HG02588 (cell line): Measurements from ENCODE around the gene RYK.
"Not testable (repeated sequence)": the region's sequence is repeated elsewhere in the genome, so short reads cannot be mapped to it uniquely, and the experiment has no call there.

Source experiments
- ATAC-seq: cut with Tn5 transposase; IDR thresholded peaks from one replicate; pipeline ENCODE4 v1.9.1; 2021; ENCODE audit warnings: mild to moderate bottlenecking, moderate library complexity; ENCODE audit not compliant: unreplicated experiment

The RYK gene

DNA sequence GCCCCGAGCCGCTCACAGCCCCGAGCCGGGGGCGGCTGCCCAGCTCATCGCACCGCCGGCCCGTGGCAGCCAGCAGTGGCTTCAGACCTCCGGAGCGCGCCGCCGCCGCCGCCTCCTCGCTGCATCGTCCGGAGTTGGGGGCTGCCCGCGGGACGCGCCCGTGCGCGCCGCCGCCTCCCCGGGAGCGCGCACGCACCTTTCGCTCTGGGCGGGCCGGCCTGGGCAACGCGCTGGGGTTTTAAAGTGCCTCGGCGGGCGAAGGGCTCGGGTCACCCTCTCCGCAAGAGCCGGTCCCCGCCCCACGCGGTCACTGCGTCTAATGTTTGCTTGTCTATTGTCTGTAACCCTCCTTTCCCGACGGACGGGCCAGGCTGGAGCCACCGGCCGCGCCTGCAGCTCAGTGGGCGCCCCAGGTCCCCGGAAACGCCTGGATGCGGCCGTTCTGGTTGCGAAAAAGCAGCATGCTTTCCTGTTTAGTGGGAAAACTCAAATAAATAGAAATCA, at the start of gene RYK:
RYK (minus strand) TSS at position 143 of the 504 bp plus-strand sequence. CDS start 205 bp downstream, outside the sequence.
- ATAC-seq = peak; percentile 79

DNA sequence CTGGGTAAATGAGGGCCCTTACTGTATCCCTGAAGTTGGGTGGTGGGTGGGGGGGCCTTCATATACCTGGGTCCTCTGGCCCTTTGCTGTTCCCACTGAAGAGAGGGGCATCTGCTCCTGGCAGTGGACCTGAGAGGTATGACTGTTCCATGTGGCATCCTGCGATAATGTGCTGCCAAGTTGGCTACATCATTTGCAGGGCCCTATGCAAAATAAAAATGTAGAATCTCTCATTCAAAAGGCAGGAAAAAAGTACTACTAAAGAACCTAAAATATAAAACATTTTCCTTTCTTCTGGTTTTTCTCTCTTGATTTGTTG, 49.2 kb upstream of the RYK start:
- no peak for ATAC-seq

DNA sequence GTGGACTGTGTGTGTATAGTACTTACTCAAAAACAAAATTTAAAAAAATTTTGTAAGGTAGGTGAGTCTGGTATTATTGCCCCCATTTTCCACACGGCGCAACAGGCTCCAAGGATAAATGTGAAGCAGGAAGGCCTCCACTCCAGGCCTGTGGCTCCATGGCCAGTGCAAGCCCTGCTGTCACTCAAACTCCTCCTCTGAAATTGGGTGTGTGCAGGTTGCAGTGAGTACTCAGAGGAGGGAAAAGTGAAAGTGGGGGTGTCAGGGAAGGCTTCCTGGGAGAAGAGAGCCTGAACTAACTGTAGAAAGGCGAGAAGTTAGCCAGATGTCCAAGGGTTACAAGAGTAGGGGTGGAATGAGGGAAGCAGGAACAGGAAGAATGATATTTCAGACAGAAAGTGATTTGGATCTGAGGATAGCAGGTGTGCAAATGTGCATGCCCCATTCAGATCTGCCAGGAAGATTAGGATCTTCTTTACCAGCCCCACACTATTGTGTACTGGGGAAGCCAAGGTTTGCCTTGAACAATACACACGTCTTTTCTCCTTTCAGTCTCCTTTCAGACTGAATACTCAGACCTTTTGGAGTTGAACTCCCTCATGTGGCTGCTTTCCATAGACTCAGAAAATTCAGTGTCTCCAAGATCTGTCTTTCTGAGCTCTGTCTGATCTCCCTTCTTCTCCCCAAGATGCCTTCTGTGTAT, 48.7 kb upstream of the RYK start:
- ATAC-seq = no peak

DNA sequence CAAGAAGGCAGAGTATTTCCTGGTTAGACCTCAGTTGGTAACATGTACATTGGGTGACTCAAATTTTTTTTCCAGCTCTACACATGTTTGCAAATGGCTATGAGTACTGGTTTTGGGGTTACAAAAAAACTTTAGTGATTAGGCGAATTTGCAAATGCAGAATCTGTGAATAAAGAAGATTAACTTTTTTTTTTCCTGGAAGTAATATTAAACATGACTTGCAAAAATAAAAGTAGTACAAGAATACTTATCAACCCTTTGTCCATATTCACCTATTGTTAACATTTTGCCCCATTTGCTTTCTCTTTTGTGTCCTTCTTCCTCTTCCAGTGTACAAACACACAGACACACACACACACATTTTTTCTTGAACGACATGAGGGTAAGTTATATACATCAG, 47.6 kb upstream of the RYK start:
- no peak for ATAC-seq

DNA sequence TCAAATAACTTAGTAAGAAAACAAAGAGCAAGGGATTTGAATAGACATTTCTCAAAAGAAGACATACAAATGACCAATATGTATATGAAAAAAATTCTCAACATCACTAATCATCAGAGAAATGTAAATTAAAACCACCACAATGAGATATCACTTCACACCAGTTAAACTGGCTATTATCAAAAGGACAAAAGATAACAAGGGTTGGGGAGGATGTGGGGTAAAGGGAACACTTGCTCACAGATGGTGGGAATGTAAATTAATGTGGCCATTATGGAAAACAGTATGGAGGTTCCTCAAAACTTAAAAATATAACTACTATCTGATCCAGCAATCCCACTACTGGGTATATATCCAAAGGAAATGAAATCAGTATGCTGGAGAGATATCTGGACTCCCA, 46.0 kb upstream of the RYK start:
- ATAC-seq = no peak

DNA sequence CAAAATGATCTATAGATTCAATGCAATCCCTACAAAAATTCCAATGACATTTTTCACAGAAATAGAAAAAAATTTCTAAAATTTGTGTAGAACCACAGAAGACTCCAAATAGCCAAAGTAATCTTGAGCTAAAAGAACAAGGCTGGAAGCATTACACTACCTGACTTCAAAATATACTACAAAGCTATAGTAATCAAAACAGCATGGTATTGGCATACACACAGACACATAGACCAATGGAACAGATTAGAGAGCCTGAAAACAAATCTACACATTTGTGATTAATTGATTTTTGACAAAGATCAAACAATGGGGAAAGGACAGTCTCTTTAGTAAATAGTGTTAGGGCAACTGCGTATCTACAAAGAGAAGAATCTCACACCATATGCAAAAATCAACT, 45.3 kb upstream of the RYK start:
- no peak for ATAC-seq

DNA sequence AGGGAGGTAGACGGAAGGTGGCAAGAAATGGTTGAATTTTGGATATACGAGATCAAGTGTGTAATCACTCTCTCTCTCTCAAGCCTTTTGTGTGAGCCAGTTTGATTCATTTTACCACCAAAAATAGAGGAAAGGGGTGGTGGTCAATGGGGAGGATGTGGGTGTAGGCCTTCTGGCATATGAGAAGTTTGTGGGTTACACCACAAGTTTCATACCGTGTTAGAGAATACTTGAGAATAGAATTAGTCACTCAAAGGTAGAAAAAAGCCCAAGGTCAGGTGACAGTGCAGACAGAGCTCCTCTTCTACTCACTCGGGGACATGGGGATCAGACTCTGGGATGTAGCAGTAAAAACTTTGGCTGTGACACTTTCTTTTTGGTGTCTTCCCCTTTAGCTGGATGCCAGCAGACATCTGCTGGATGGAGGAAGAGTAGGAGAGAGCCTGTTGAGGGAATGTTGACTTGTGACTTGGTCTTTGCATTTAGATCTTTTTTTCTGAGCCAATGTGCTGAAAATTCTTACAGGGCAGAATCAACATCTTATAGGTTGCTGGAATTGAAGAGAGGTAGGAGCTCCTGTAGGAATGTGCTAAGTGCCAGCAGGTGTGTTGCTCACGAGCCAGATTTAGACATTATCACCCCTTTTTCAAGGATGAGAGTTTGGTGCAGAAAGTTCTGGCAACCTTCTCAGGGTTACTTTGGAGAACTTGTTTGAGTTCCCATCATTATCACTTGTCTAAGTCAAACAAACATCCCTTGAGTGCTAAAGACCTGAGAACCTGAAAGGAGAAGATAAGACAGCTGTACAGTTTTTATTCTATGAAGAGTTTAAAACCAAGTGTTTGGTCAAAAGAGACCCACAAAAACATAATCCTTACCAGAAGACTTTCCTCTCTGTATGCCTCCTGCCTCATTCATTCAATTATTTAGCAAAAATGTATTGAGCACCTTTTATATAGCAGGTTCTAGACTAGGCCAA, 43.9 kb upstream of the RYK start:
- ATAC-seq = peak; percentile 100

DNA sequence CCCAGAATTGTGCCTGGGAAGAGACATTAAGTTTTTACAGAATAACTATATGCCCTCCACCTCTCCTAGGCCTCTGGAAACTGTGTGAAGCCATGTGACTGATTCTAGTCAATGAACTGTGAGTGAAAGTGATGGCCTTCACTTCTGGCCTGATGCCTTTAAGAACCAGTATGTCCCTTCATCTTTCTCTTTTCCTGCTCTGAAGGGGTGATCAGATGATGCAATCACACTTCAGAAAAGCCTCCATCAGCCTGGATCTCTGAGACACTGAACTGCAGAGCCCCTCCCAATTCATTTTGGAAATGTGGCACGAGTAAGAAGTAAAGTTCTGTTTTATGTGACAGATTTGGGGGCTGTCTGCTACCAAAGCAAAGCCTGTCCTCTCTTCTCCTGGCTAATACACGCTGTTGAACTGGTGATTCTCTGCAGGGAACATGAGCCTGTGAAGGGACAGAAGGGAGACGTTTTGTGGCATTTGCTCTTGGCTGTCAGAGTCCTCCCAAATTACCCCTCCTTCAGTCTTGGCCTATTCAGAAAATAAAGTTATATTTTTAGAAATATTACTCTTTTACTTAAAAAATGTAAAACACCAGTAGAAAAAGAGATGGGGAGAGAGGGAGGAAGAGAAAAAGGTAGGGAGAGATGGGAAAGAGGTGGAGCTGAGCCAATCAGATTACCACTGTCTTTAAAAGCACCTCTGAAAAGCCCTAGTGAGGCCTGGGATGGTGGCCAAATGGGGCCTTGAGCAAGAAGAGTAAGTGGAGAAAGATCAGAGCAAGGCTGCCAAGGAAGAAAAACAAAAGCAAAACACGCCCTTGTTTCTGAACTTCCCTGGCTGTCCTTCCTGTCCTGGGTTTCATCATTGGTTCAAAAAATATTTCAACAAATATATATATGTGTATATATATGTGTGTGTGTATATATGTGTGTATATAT, 40.9 kb upstream of the RYK start:
- ATAC-seq = no peak

DNA sequence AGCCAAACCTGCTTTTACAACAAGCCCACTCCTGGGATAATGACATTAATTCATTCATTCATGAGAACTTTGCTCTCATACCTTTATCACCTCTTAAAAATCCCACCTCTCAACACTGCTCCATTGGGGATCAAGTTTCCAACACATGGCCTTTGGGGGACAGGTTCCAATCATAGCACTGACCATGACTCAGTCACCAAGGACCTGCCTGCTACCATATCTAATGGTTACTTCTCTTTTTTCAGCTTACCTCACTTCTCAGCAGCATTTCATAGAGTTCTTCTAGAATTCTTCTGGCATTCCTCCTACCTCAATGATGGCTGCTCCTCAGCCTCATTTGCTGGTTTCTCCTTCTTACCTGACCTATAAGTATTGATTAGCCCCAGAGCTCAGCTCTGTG, 36.9 kb upstream of the RYK start:
- ATAC-seq = no peak

DNA sequence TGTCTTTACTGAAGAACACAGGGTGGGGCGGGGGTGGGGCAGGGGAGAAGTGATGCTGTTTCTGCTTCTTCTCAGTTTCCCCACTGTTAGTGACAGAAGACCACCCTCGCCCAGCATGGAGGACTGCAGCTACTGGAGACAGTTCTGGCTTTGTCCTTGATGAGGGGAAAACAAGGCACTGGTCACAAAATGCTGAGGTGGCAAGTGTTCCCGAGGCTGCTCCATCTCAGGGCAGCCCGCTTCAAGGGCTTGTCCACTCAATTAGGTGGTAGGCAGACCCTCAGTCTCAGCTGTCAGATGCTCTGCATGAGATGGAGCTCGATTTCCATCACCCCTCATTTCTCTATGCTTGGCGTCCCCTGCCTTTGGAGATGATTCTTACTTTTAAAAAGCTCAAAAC, 33.8 kb upstream of the RYK start:
- ATAC-seq = no peak

DNA sequence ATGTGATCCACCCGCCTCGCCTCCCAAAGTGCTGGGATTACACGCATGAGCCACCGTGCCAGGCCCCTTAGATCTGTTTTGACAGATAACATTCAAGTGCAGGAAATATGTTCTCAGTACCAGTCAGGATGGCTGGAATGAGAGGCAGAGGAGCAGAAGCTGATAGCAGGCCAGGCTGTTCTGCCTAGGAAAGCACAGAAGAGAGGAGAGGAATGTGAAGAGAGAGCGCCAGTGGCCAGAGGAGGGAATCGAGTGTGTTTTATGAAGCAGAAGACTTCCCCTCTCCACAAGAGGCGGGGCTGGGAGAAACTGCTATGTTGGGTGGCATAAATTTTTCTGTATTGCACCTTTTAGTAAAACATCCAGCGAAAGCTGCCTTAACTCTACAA, 32.0 kb upstream of the RYK start:
- ATAC-seq = no peak

DNA sequence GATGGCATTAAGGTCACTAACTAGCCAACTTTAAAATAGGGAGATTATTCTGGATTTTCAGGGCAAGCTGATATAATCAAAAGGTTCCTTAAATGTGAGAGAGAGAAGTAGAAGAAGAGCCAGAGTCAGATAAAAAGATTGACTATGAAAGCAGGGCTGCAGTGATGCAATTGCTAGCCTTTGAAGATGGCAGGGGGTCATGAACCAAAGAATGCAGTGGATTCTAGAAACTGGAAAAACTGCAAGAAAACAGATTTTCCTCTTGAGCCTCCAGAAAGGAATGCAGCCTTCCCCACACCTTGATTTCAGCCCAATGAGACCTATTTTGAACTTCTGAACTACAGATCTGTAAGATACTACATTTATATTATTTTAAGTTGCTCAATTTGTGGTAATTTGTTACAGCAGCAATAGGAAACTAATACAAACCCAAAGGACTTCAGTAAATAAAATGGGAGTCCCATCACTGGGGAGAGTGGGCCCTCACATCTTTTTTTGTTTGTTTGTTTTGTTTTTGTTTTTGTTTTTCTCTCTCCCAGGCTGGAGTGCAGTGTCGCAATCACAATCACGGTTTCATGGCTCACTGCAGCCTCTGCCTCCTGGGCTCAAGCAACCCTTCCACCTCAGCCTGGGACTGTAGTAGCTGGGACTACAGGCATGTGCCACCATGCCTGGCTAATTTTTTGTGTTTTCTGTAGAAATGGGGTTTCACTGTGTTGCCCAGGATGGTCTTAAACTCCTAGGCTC, 31.4 kb upstream of the RYK start:
- ATAC-seq = no peak

DNA sequence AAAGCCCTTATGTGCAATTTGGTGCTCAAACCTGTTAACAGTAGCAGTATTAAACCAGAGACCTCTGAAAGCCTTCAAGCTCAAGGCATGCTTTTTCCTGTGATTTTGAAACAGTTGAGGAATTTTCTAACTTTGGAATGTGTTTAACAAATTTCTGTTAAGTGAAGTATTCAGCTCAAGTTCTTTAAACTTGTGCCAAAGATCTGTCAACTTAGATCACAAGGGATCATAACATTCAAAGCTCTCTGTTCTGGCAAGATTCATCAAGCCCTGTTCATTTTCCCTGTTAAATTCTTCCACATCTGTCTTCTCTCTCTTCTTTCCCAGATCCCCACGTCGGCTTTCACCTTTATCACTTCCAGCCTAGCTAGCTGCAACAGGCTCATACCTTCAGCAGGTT, 28.8 kb upstream of the RYK start:
- no peak for ATAC-seq

DNA sequence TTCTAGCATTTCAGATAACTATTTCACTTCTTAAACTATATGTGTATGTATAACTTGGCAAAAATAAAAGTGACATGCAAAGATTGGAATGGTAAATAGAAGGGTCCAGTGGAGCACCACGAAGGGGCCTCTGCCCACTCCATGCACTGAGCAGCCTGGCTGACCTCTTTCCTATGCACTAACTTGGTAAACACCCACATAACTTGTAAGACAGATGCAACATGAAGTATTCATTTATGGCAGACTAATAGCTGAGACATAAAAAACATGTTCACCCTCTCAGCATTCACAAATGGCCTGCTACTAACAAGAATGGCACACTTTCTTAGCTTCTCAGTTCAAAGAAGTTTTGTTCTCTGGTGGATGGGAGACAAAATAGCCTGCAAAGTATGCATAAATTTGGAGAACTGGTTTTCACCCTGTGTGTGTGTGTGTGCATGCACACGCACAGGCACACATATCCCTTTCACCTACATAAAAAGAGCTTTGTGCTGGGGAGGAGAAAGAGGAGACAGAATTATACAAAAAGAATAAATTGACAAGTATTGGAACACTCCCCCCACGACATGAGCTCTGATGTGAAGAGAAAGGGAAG, 26.5 kb upstream of the RYK start:
- no peak for ATAC-seq

DNA sequence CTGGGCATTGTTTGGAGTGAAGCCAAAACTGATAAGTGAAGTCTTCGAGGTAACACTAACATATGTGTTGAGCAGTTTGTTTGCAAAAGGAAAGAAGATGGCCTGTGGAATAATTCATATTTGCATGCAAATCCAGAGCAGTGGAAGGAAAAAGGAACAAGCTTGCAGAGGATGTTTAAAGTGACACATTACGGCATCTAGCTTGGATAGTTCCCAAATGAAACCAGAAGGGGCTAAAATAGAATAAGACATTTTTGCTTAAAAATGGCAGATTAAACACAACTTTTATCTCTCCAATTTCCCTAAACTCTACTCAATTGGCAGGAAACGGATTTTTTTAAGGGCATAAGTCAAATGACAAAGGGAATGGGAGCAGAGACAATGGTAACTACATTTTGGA, 25.4 kb upstream of the RYK start:
- no peak for ATAC-seq

DNA sequence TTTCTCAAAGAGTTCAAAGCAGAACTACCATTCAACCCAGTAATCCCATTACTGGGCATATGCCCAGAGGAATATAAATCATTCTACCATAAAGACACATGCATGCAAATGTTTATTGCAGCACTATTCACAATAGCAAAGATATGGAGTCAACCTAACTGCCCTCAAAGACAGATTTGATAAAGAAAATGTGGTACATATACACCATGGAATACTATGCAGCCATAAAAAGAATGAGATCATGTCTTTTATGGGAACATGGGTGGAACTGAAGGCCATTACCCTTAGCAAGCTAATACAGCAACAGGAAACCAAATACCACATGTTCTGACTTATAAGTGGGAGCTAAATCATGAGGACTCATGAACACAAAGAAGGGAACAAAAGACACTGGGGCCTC, 24.5 kb upstream of the RYK start:
- not testable (repeated sequence) for ATAC-seq

DNA sequence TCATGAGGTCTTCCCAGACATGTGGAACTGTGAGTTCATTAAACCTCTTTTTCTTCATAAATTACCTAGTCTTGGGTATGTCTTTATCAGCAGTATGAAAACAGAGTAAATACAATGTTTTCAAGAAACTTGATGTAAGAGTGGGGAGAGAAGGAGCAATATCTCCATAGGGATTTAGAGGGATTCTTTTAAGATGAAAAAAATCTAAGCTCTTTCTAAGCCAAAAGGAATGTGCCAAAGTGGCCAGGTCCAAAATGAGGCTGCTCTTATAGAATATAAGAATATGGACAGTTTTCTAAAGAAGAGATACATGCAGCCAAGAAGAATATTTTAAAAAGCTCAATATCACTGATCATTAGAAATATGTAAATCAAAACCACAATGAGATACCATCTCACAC, 23.9 kb upstream of the RYK start:
- no peak for ATAC-seq

DNA sequence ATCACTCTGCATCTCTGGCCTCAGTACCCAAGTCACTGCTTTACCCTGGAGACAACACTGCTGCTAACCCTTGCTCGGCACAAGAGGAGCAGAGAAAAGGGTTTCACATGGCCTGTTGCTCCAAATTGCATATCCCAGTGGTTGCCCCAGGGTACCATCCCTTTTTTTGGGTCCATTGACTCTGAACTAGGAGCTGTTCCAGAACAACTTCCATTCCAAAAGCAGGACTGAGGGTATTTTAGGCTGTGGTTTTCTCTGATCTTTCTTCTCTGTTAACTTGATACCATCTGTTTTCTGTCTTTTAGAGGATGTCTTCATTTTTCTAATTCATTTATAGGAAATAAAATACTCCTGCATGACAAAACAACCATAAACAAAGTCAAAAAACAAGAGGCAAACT, 17.3 kb upstream of the RYK start:
- no peak for ATAC-seq

DNA sequence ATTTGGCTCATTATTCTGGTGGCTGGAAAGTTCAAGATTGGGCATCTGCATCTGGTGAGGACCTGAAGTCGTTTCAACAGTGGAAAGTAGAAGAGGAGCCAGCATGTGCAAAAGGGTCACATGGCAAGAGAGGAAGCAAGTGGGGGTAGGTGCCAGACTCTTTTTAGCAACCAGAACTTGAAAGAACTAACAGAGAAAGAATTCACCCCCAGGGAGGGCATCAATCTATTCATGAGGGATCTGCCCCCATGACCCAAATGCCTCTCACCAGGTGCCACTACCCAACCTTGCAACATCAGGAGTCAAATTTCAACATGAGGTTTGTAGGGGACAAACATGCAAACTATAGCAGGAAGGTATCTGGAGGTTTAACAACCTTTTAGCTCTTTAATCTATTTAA, 10.3 kb upstream of the RYK start:
- no peak for ATAC-seq

DNA sequence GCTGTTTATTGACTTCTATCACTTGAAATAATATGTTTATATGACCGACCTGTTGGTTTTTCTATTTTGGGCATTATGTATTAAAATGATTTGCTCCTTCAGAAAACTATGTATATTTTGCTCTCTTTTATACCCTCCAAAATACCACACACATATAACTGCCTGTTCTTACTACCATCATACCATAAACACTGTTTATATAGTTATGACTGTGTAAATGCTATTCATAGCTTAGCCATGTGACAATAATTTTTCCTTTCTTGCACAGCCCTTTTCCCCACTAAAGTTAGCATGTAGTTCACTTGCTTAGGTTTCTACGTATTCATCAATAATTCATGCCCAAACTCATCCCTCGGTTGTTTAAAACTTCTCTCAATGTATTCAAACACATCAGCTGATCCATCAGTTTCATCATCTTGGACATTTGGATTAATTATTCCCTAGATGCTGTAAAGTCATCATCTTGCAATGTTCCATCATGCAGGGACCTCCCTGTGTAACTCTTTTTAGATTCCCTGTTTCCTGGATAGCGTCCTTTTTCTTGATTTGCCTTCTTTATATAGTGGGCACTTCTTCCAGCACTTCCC, 8.2 kb upstream of the RYK start:
- ATAC-seq = no peak
